ENCODE data around the gene CDT1.

Gene CDT1

DNA sequence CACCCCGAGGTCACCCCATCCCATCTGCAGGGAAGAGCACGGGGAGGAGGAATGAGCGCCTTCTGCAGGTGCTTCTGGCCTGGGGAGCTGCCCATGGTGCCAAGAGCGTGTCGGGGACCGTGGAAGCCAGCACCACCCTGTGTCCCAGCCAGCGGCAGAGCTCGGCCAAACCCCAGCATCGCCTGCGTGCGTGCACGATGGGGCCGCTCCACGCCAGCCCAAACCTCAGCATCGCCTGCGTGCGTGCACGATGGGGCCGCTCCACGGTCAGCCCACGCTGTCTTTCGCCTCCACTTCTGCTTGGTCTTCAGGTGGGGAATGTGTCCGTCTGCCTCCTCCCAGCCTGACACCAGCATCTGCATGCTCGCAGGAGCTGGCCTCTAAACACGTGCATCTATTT is 39.2 kb downstream of the CDT1 start:
- Histone ChIP-seq H3K4me3 (ENCODE audit: low read depth, low read length) (no peak overlapping the region), H3K4me2 (ENCODE audit: low read length) (no peak overlapping the region), H2AFZ (no peak overlapping the region), H3K9me3 (ENCODE audit: control insufficient read depth, low read length) (no peaks in the 10 kb centered on the region), H3K4me1 (no peaks in the 10 kb centered on the region), H3K9ac (no peak overlapping the region), H3K79me2 (peaks cover 4% of the 10 kb centered on the region), H3K27me3 (ENCODE audit: control insufficient read depth, insufficient read depth, low read length) (no peaks in the 10 kb centered on the region), H3K27ac (no peak overlapping the region), H3K36me3 (ENCODE audit: control insufficient read depth, insufficient read depth, low read length) (no peaks in the 10 kb centered on the region)
- no peak for TF ChIP-seq CTCF (IDR thresholded peaks at IDR 0.05)

DNA sequence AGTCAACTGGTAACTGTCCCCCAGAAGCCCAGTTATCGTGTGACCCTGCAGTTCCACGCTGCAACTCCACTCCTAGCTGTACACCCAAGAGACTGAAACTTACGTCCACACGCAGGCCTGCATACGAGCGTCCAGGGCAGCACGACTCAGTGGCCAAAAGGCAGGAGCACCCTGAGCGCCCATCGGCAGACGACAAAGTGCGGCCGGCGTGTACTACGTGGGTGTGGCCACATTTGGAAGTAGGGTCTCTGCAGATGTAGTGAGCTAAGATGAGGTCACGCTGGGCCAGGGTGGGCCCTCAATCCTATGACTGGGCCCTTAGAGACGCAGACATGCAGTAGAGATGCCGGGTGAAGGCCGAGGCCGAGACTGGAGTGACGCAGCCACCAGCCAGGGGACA is 39.7 kb downstream of the CDT1 start:
- Histone ChIP-seq H3K36me3 (ENCODE audit: control insufficient read depth, insufficient read depth, low read length) (no peaks in the 10 kb centered on the region), H3K27me3 (ENCODE audit: control insufficient read depth, insufficient read depth, low read length) (no peaks in the 10 kb centered on the region)

GRCh38 chr16:88844419-88845036 is 40.9 kb downstream of the CDT1 start:
- no peaks in the 10 kb centered on the region for H3K36me3 ChIP-seq (ENCODE audit: control insufficient read depth, insufficient read depth, low read length)

More for the DNA sequence above, 39.7 kb downstream of the CDT1 start:
- no peak overlapping the region for H3K9ac ChIP-seq
- peaks cover 4% of the 10 kb centered on the region for H3K79me2 ChIP-seq
- no peak overlapping the region for H3K4me3 ChIP-seq (ENCODE audit: low read depth, low read length)
- no peaks in the 10 kb centered on the region for H3K4me1 ChIP-seq
- H3K4me2 ChIP-seq (ENCODE audit: low read length): no peak overlapping the region
- TF ChIP-seq CTCF (IDR thresholded peaks at IDR 0.05): no peak
- no peak overlapping the region for H3K27ac ChIP-seq
- no peak overlapping the region for H2AFZ ChIP-seq
- no peaks in the 10 kb centered on the region for H3K9me3 ChIP-seq (ENCODE audit: control insufficient read depth, low read length)

GRCh38 chr16:88846088-88846487 is 42.5 kb downstream of the CDT1 start:
- no peak overlapping the region for H2AFZ ChIP-seq
- H3K9ac ChIP-seq: no peak overlapping the region
- H3K27me3 ChIP-seq (ENCODE audit: control insufficient read depth, insufficient read depth, low read length): no peaks in the 10 kb centered on the region
- H3K79me2 ChIP-seq: peaks cover 4% of the 10 kb centered on the region
- no peak for TF ChIP-seq CTCF (IDR thresholded peaks at IDR 0.05)
- H3K9me3 ChIP-seq (ENCODE audit: control insufficient read depth, low read length): no peaks in the 10 kb centered on the region
- no peak overlapping the region for H3K4me3 ChIP-seq (ENCODE audit: low read depth, low read length)
- H3K36me3 ChIP-seq (ENCODE audit: control insufficient read depth, insufficient read depth, low read length): no peaks in the 10 kb centered on the region
- no peak overlapping the region for H3K4me2 ChIP-seq (ENCODE audit: low read length)
- H3K4me1 ChIP-seq: no peaks in the 10 kb centered on the region
- no peak overlapping the region for H3K27ac ChIP-seq

More at GRCh38 chr16:88844419-88845036, 40.9 kb downstream of the CDT1 start:
- no peaks in the 10 kb centered on the region for H3K27me3 ChIP-seq (ENCODE audit: control insufficient read depth, insufficient read depth, low read length)
- no peak overlapping the region for H3K4me3 ChIP-seq (ENCODE audit: low read depth, low read length)
- H3K9ac ChIP-seq: no peak overlapping the region
- H3K9me3 ChIP-seq (ENCODE audit: control insufficient read depth, low read length): no peaks in the 10 kb centered on the region
- no peaks in the 10 kb centered on the region for H3K4me1 ChIP-seq
- peaks cover 4% of the 10 kb centered on the region for H3K79me2 ChIP-seq
- no peak overlapping the region for H3K4me2 ChIP-seq (ENCODE audit: low read length)
- TF ChIP-seq CTCF (IDR thresholded peaks at IDR 0.05): no peak
- H3K27ac ChIP-seq: no peak overlapping the region
- no peak overlapping the region for H2AFZ ChIP-seq

DNA sequence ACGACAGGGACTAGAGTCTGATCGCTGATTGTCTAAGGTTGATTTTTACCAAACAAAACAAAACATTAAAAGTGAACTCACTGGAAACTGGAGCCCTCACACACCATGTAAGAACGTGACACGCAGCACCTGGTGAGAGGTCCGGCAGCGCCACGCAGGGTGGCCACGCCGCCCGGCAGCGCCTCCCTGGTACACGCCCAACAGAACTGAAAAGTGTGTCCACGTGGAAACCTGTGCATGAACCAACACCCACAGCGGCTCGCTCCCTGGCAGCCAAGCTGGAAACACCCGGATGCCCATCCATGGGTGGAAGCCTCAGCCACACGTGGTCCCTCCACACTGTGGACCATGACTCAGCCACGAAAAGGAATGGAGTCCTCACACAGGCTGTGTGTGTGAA is 44.1 kb downstream of the CDT1 start:
- no peaks in the 10 kb centered on the region for H3K4me1 ChIP-seq
- no peak overlapping the region for H3K9ac ChIP-seq
- no peaks in the 10 kb centered on the region for H3K36me3 ChIP-seq (ENCODE audit: control insufficient read depth, insufficient read depth, low read length)
- H2AFZ ChIP-seq: no peak overlapping the region
- no peaks in the 10 kb centered on the region for H3K27me3 ChIP-seq (ENCODE audit: control insufficient read depth, insufficient read depth, low read length)
- H3K4me3 ChIP-seq (ENCODE audit: low read depth, low read length): no peak overlapping the region
- no peak overlapping the region for H3K4me2 ChIP-seq (ENCODE audit: low read length)
- H3K79me2 ChIP-seq: peaks cover 4% of the 10 kb centered on the region
- no peaks in the 10 kb centered on the region for H3K9me3 ChIP-seq (ENCODE audit: control insufficient read depth, low read length)
- no peak for TF ChIP-seq CTCF (IDR thresholded peaks at IDR 0.05)
- no peak overlapping the region for H3K27ac ChIP-seq
